CD8-positive, alpha-beta memory T cell (primary cell): ENCODE data around the gene DLG1. TPM values are rescaled to one million over a fixed set of nuclear protein-coding genes. Genes with fewer than 3 reads are reported as not detected.

ENCODE experiments used
- CTCF ChIA-PET: fragments of 350-600 bp; sonication (Branson Sonifier 250); formaldehyde crosslinking; loops from one replicate; lab custom pipeline; 2021; ENCODE audit warnings: antibody characterized with exemption; lab: Charles Lee
- POLR2A ChIA-PET: fragments of 350-600 bp; sonication (Branson Sonifier 250); formaldehyde crosslinking; loops from one replicate; lab custom pipeline; 2021; ENCODE audit warnings: antibody characterized with exemption; lab: Charles Lee
- DNase-seq, 5 donors: peaks; one replicate each; pipeline versions ENCODE4 v3.0.0 to v3.0.0-alpha.2; 2020 to 2022; ENCODE audit warnings: mixed read lengths in 1 of 5
- H3K27ac ChIP-seq: one replicate; pipeline ENCODE4 v1.7.0; 2013; ENCODE audit warnings: low read depth, mild to moderate bottlenecking, low read length, moderate library complexity
- H3K27me3 ChIP-seq: 2 replicates; pipeline ENCODE4 v1.7.0; 2013; ENCODE audit warnings: low read length, mild to moderate bottlenecking; ENCODE audit not compliant: insufficient read depth, poor library complexity, severe bottlenecking
- H3K36me3 ChIP-seq: 2 replicates; pipeline ENCODE4 v1.7.0; 2013; ENCODE audit warnings: mild to moderate bottlenecking, low read length, moderate library complexity; ENCODE audit not compliant: insufficient read depth
- H3K4me1 ChIP-seq: 2 replicates; pipeline ENCODE4 v1.7.0; 2013; ENCODE audit warnings: mild to moderate bottlenecking, low read length, moderate library complexity; ENCODE audit not compliant: insufficient read depth
- H3K4me3 ChIP-seq: 2 replicates; pipeline ENCODE4 v1.7.0; 2013; ENCODE audit warnings: mild to moderate bottlenecking, low read length
- H3K9me3 ChIP-seq: 2 replicates; pipeline ENCODE4 v1.7.0; 2013; ENCODE audit warnings: mild to moderate bottlenecking, low read length
- H3K27ac Mint-ChIP-seq, 8 donors: one replicate each; pipeline ENCODE4 v1.8.0; 2020 to 2021; ENCODE audit warnings: mixed read lengths in 8 of 8, mild to moderate bottlenecking in 6 of 8, inconsistent platforms in 3 of 8, moderate library complexity in 3 of 8
- H3K27me3 Mint-ChIP-seq, 2 donors: one replicate each; pipeline ENCODE4 v1.8.0; 2020 to 2021; ENCODE audit warnings: mixed read lengths in 2 of 2, mild to moderate bottlenecking in 1 of 2, moderate library complexity in 1 of 2
- H3K36me3 Mint-ChIP-seq, 3 donors: one replicate each; pipeline ENCODE4 v1.8.0; 2020 to 2021; ENCODE audit warnings: mixed read lengths in 3 of 3, inconsistent platforms in 1 of 3, mild to moderate bottlenecking in 1 of 3
- H3K4me1 Mint-ChIP-seq, 3 donors: one replicate each; pipeline ENCODE4 v1.8.0; 2020 to 2021; ENCODE audit warnings: mixed read lengths in 3 of 3, inconsistent platforms in 1 of 3, mild to moderate bottlenecking in 1 of 3
- H3K4me3 Mint-ChIP-seq, 7 donors: one replicate each; pipeline ENCODE4 v1.8.0; 2020 to 2021; ENCODE audit warnings: mixed read lengths in 7 of 7, mild to moderate bottlenecking in 6 of 7, moderate library complexity in 4 of 7, inconsistent platforms in 2 of 7
- H3K9me3 Mint-ChIP-seq, 5 donors: one replicate each; pipeline ENCODE4 v1.8.0; 2020 to 2022; ENCODE audit warnings: mixed read lengths in 5 of 5, mild to moderate bottlenecking in 3 of 5, moderate library complexity in 2 of 5, inconsistent platforms in 1 of 5
- polyA plus RNA-seq: library from polyadenylated mRNA; unstranded; fragments of 300-500 nt; fragmentation: Illumina TruSeq; gene quantifications from one replicate; pipeline ENCODE4 v1.2.3, GENCODE V29; 2021
- total RNA-seq, 2 experiments: library from RNA; stranded (reverse); gene quantifications; one replicate each; pipeline ENCODE4 v1.2.3, GENCODE V29; 2021

Gene DLG1
- total and polyA plus RNA-seq, 3 experiments from 2014 or later = 30.5 to 51.2 (median 49.2) TPM

DNA sequence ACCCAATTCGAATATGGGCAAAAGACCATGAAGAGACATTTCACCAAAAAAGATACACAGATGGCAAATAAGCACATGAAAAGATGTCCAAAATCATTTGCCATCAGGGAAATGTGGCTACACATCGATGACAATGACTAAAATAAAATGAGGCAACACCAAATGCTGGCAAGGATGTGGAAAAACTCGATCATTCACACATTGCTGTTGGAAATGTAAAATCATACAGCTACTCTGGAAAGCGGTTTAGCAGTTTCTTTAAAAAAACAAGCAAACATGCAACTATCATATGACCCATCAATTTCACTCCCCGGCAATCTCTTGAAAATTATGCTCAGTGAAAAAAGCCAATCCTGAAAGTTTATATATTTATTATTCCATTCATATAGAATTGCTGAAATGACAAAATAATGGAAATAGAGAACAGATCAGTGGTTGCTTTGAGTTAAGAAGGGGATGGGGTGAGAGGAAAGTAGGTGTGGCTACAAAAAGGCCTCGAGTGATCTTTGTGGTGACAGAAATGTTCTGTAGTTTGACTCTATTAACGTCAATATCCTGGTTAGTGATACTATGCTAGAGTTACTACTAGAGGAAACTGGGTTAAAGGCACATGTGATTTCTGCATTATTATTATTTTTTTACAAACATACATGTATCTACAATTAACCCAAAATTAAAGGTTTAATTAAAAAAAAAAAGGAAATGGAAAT, 45.0 kb downstream of the DLG1 start:
- peaks cover 7 to 20% (median 14%) of the 10 kb centered on the region in 5 donors for H3K9me3 Mint-ChIP-seq
- H3K36me3 Mint-ChIP-seq = peaks cover 10 to 20% (median 18%) of the 10 kb centered on the region in 3 donors
- H3K4me1 ChIP-seq = peaks cover 23% of the 10 kb centered on the region
- no peaks in the 10 kb centered on the region for H3K27me3 Mint-ChIP-seq
- H3K27ac ChIP-seq = no peak overlapping the region
- no peaks in the 10 kb centered on the region for H3K27me3 ChIP-seq
- peaks cover 37 to 59% (median 55%) of the 10 kb centered on the region in 3 donors for H3K4me1 Mint-ChIP-seq
- H3K36me3 ChIP-seq = no peaks in the 10 kb centered on the region
- peaks cover 12% of the 10 kb centered on the region for H3K9me3 ChIP-seq
- POLR2A ChIA-PET = no interaction called here
- peak overlapping the region in 2 of 8 donors; percentile 30 to 48 for H3K27ac Mint-ChIP-seq
- CTCF ChIA-PET = no interaction called here
- DNase-seq = peak in 1 of 5 donors; percentile 14
- H3K4me3 ChIP-seq = no peak overlapping the region
- no peak overlapping the region for H3K4me3 Mint-ChIP-seq

DNA sequence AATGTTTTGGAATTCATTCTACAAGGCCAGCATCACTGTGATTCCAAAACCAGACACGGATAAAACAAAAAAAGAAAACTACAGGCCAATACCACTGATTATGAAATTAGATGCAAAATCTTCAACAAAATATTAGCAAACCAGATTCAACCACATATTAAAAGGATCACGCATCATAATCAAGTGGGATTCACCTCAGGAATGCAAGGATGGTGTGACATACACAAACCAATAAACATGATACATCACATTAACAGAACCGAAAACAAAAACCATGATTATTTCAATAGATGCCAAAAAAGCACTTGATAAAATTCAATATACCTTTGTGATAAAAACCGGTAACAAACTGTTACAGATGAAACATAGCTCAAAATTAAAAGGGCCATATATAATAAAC, 48.9 kb downstream of the DLG1 start:
- H3K4me3 Mint-ChIP-seq = no peak overlapping the region
- no peaks in the 10 kb centered on the region for H3K36me3 ChIP-seq
- peaks cover 24 to 46% (median 43%) of the 10 kb centered on the region in 3 donors for H3K36me3 Mint-ChIP-seq
- ChIA-PET POLR2A (no interaction called here), CTCF (interaction anchor here (0.8 kb wide), 1 partner anchor 260 kb away, joined by 3 read pairs; no protein-coding TSS in a partner anchor)
- no peak overlapping the region for H3K27ac Mint-ChIP-seq
- H3K4me3 ChIP-seq = no peak overlapping the region
- peaks cover 14 to 36% (median 31%) of the 10 kb centered on the region in 5 donors for H3K9me3 Mint-ChIP-seq
- peaks cover 15% of the 10 kb centered on the region for H3K4me1 ChIP-seq
- H3K4me1 Mint-ChIP-seq = peaks cover 33 to 38% (median 36%) of the 10 kb centered on the region in 3 donors
- H3K9me3 ChIP-seq = peaks cover 16% of the 10 kb centered on the region
- H3K27me3 ChIP-seq = no peaks in the 10 kb centered on the region
- peaks cover 0 to 2% of the 10 kb centered on the region in 2 donors for H3K27me3 Mint-ChIP-seq
- no peak overlapping the region for H3K27ac ChIP-seq
- DNase-seq = no peak

DNA sequence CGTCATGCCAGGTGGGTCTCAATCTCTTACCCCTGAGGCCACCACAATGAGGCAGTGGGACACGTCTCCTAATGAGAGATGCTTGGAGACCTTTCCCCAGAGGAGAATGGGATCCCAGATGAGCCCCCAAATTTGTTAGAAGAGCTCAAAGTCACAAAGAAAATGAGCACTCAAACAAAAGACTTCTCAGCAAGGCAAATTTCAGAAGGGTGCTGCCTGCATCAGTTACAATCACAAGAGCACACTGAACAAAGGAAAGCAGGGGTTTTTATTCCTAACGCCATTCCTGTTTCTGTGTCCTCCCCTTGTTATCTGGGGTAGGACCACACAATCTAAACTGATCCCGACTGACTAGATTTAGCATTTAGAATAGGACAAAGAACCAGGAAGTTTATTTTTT, 50.1 kb downstream of the DLG1 start:
- peaks cover 22 to 46% (median 43%) of the 10 kb centered on the region in 5 donors for H3K9me3 Mint-ChIP-seq
- peaks cover 23 to 30% (median 24%) of the 10 kb centered on the region in 3 donors for H3K4me1 Mint-ChIP-seq
- H3K27me3 Mint-ChIP-seq = peaks cover 0 to 2% of the 10 kb centered on the region in 2 donors
- ChIA-PET CTCF (no interaction called here), POLR2A (no interaction called here)
- no peak for DNase-seq
- no peak overlapping the region for H3K27ac Mint-ChIP-seq
- H3K36me3 Mint-ChIP-seq = peaks cover 31 to 58% (median 54%) of the 10 kb centered on the region in 3 donors
- H3K4me3 Mint-ChIP-seq = no peak overlapping the region
- H3K27me3 ChIP-seq = no peaks in the 10 kb centered on the region
- H3K4me1 ChIP-seq = peaks cover 3% of the 10 kb centered on the region
- no peak overlapping the region for H3K4me3 ChIP-seq
- H3K36me3 ChIP-seq = no peaks in the 10 kb centered on the region
- H3K27ac ChIP-seq = no peak overlapping the region
- peaks cover 19% of the 10 kb centered on the region for H3K9me3 ChIP-seq

DNA sequence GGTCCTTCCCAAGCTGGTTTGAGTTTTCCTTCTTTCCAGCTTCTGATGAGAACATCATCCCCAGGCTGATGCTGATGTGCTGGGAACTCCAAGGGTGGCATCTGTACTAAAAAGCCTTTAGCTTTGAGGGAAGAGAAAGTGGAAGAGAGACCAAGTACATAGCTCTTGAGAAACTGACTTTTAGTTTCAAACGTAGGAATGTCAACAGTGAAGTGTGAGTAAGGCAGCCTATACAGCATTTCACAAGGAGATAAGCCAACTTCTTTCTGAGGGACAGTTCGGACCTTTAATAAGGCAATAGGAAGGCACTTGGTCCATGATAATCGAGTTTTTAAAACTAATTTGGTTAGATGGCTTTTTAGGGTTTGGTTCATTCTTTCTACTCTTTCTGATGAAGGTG, 53.7 kb downstream of the DLG1 start:
- H3K4me3 Mint-ChIP-seq = no peak overlapping the region
- peaks cover 26 to 89% (median 64%) of the 10 kb centered on the region in 3 donors for H3K36me3 Mint-ChIP-seq
- POLR2A ChIA-PET = no interaction called here
- peaks cover 42 to 77% (median 58%) of the 10 kb centered on the region in 5 donors for H3K9me3 Mint-ChIP-seq
- peaks cover 0 to 2% of the 10 kb centered on the region in 2 donors for H3K27me3 Mint-ChIP-seq
- no peak overlapping the region for H3K27ac ChIP-seq
- no peak overlapping the region for H3K27ac Mint-ChIP-seq
- H3K36me3 ChIP-seq = no peaks in the 10 kb centered on the region
- H3K4me1 Mint-ChIP-seq = peaks cover 21 to 30% (median 23%) of the 10 kb centered on the region in 3 donors
- H3K27me3 ChIP-seq = no peaks in the 10 kb centered on the region
- CTCF ChIA-PET = interaction anchor here (1.5 kb wide), 1 partner anchor 12 kb away, joined by 5 read pairs; no protein-coding TSS in a partner anchor
- no peaks in the 10 kb centered on the region for H3K4me1 ChIP-seq
- no peak for DNase-seq
- H3K4me3 ChIP-seq = no peak overlapping the region
- H3K9me3 ChIP-seq = peaks cover 28% of the 10 kb centered on the region

DNA sequence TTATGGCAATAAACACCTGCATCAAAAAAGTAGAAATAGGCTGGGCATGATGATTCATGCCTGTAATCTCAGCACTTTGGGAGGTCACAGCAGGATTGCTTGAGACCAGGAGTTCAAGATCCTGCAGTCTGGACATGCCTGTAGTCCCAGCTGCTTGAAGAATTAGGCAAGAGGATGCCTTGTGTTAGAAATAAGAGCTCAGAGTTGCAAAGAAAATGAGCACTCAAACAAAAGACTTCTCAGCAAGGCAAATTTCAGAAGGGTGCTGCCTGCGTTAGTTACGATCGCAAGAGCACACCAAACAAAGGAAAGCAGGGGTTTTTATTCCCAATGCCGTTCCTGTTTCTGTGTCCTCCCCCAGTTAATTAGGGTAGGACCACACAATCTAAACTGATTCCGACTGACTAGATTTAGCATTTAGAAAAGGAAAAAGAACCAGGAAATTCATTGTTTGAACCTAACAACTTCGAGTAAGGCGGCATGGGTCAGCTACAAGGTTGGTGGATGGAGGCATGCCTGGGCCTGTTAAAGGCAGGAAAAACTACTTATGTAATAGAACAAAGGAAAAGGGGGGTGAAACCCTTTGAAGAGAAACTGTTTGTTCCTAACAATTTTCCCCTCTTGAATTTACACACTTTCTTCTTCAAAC, 55.5 kb downstream of the DLG1 start:
- H3K36me3 ChIP-seq = no peaks in the 10 kb centered on the region
- peaks cover 14% of the 10 kb centered on the region for H3K9me3 ChIP-seq
- Mint-ChIP-seq H3K27me3 (peaks cover 0 to under 1% of the 10 kb centered on the region in 2 donors), H3K9me3 (peaks cover 35 to 61% (median 41%) of the 10 kb centered on the region in 5 donors), H3K4me1 (peaks cover 40 to 49% (median 41%) of the 10 kb centered on the region in 3 donors), H3K27ac (no peak overlapping the region), H3K4me3 (no peak overlapping the region), H3K36me3 (peaks cover 23 to 81% (median 48%) of the 10 kb centered on the region in 3 donors)
- ChIA-PET CTCF (no interaction called here), POLR2A (interaction anchor here (0.6 kb wide), 1 partner anchor 10 kb away, joined by 4 read pairs; no protein-coding TSS in a partner anchor)
- H3K27me3 ChIP-seq = no peaks in the 10 kb centered on the region
- no peak overlapping the region for H3K4me3 ChIP-seq
- peaks cover 7% of the 10 kb centered on the region for H3K4me1 ChIP-seq
- no peak for DNase-seq
- no peak overlapping the region for H3K27ac ChIP-seq

DNA sequence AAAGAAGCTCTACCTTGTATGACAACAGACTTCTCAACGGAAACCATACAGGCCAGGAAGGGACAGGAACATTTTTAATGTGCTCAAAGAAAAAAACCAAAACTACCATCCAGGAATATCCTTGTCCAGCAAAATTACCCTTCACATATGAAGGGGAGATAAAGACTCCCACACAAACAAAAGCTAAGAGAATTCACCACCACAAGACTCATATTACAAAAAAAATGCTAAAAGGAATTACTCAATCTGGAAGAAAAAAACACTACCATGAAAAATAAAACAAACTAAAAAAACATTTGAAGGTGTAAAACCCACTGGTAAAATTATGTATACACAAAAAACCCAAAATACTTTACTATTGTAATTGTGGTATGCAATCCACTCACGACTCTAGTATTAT, 57.2 kb downstream of the DLG1 start:
- H3K27ac Mint-ChIP-seq = peak overlapping the region in 2 of 8 donors; percentile 1 to 6
- no peak for DNase-seq
- peaks cover 31 to 53% (median 35%) of the 10 kb centered on the region in 5 donors for H3K9me3 Mint-ChIP-seq
- Histone ChIP-seq H3K4me3 (no peak overlapping the region), H3K36me3 (no peaks in the 10 kb centered on the region), H3K27me3 (no peaks in the 10 kb centered on the region), H3K4me1 (peaks cover 7% of the 10 kb centered on the region), H3K27ac (no peak overlapping the region), H3K9me3 (peaks cover 14% of the 10 kb centered on the region)
- H3K36me3 Mint-ChIP-seq = peaks cover 20 to 76% (median 44%) of the 10 kb centered on the region in 3 donors
- POLR2A ChIA-PET = no interaction called here
- peaks cover 44 to 65% (median 48%) of the 10 kb centered on the region in 3 donors for H3K4me1 Mint-ChIP-seq
- H3K4me3 Mint-ChIP-seq = peak overlapping the region in 1 of 7 donors; percentile 3
- no peaks in the 10 kb centered on the region for H3K27me3 Mint-ChIP-seq
- CTCF ChIA-PET = no interaction called here

DNA sequence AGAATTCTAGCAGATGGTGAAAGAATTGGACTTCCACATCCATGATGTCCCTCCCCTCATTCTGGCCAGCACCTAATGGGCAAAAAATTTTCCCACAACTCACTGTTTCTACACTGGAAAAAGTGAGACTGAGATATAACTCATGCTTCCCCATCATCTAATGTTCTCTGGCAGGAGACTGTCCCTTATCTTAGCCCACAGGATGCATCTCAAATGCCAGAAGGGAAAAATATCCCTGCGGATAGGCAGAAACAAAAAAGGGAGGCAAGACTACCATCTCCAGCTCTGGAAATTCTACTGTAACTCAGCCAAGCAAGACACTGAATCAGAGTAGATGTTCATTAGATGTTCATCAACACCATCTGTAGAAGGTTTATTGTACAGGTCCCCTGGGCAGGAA, 58.6 kb downstream of the DLG1 start:
- no peaks in the 10 kb centered on the region for H3K36me3 ChIP-seq
- no peak for DNase-seq
- CTCF ChIA-PET = no interaction called here

More for the DNA sequence above, 58.6 kb downstream of the DLG1 start:
- Mint-ChIP-seq H3K36me3 (peaks cover 21 to 74% (median 50%) of the 10 kb centered on the region in 3 donors), H3K4me1 (peaks cover 49 to 74% (median 57%) of the 10 kb centered on the region in 3 donors), H3K27me3 (no peaks in the 10 kb centered on the region), H3K27ac (peak overlapping the region in 1 of 8 donors; percentile 26), H3K4me3 (peak overlapping the region in 3 of 7 donors; percentile 24 to 54 (median 26)), H3K9me3 (peaks cover 31 to 50% (median 37%) of the 10 kb centered on the region in 5 donors)
- no peak overlapping the region for H3K4me3 ChIP-seq
- no peak overlapping the region for H3K27ac ChIP-seq
- POLR2A ChIA-PET = no interaction called here
- H3K27me3 ChIP-seq = no peaks in the 10 kb centered on the region
- peaks cover 7% of the 10 kb centered on the region for H3K4me1 ChIP-seq
- H3K9me3 ChIP-seq = peaks cover 14% of the 10 kb centered on the region
